ENCODE measurements around the gene MEF2C.
A peak's percentile ranks its signal among the peaks of the same experiment; 100 is the strongest.

MEF2C gene

DNA sequence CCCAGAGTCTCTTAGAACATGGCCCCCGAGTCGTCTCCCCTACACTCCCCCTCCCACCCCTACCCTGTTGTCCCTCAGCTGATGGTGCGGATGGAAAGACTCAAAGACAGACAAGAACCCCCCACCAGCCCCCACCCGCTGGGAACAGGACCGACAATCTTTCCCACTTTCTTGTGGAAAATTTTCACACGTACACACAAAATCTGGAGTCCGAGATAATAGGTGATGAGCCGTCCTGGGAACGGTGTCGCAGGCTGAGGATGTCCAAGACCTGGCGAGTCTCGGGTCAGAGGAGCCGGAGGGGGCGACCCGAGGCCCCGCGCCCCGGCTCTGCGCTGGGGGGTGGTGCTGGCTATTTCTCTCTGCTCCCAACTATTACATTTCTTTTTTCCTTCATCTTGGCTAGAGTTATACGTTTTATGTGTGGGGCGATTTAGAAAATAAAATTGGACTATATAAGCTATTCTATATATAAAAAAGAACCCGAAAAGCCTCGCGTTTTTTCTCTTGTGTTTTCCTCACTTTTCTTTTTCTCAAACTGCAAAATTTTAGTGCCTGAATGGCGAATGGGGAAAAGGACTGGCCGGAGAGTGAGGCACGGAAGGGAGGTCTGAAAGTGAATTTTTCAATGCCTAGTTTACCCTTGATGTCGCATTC is 188.8 kb downstream of the MEF2C start:
- DNase-seq (ENCODE audit: insufficient read length, low spot score) (no peak), FAIRE-seq (no peak)

DNA sequence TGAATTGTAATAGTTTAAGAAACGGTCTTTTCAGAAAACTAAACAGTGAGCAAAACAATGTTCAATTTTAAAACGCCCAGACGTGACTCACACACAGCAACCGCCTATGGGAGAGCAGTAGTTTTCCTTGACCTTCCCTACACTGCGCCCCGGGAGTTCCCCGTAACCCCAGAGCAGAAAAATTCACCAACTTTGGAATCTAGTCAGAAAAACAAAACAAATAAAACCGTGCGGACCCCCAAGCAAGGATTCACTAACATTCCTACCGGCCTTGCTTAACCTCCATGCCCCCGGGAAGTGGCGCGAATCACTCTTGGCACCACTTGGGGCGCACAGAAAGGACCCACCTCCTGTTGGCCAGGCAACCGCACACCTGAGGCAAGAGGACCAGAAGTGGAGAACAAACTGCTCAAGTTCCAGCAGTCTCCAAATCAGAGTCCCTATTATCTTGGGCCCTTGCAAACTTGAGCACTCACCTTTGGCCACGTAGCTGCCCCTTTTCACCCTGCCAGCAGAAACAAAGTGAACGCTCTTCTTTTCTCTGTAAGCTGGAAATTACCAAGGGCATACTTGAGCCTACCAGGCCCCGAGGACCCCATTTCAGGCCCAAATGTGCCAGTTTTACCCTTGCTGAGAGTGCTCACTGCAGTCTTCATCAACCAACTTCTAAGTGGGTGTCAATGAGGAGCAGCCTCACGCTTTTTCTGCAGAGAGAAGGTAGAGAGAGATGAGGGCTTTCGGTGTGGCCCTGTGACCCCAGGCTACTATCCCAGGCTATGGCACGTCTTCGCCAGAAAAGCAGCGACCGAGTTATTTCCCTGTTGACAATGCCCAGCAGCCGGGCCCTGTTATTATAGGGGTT is 189.7 kb downstream of the MEF2C start:
- FAIRE-seq (no peak), DNase-seq (ENCODE audit: insufficient read length, low spot score) (no peak)

DNA sequence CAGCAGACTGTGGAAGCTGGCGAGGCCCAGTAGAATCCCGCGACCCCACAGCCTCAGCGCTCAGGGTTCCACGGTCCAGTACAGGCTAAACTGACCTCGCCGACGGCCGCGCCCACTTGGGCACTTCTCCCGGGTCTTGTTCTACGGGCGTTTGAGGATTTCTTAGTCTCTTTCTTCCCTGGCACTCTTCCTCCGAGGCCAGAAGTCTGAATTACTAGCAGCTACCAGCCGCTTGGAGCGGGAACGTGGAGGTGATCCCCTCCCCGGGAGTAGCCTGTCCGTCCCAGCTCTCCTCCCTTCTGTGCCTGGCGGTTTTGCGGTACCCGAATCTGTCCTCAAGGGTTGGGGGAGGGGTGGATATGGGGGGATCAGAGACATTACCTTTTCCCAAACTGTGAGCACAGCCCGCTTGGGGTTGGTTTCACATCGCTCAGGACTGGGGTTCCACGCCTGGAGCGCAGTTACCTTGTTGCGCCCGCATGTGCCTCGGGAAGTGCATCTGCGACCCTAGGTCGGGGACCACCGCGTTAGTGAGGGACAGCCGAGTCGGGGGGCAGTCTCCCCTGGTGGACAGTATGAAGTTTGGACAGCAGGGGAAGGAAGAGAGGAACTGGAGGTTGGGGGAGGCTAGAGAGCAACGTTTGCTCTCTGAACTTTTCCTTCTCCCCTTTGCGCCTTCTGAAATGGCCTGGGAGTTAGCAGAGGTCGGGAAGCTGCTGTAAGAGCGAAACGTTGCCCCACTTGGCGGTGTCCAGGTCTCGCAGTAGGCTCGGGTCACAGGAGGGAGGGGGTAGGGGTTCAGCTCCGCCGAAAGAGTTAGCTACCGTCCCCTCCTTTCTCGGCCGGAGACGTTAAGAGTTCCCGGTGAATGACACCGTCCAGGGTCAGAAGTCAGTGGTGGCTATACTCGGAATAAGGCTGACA is 190.8 kb downstream of the MEF2C start:
- DNase-seq (ENCODE audit: insufficient read length, low spot score) (no peak), FAIRE-seq (no peak)

DNA sequence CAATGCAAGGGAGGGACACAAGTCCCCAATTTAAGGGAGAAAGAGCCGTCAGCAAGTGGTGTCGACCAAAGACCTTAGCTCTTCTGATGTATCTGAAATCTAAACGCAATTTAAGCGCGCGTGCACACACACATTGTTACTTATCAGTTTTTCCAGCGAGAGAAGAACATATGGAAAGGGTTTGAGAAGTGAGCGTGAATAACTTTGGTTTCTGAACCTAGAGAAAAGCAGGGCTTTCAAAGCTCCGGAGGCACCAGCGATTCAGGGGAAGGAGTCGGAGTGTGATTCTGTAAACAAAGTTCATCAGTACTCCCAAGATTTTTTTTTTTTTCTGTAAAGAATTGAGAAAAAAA is 191.8 kb downstream of the MEF2C start:
- FAIRE-seq (peak; percentile 18), DNase-seq (ENCODE audit: insufficient read length, low spot score) (no peak)

DNA sequence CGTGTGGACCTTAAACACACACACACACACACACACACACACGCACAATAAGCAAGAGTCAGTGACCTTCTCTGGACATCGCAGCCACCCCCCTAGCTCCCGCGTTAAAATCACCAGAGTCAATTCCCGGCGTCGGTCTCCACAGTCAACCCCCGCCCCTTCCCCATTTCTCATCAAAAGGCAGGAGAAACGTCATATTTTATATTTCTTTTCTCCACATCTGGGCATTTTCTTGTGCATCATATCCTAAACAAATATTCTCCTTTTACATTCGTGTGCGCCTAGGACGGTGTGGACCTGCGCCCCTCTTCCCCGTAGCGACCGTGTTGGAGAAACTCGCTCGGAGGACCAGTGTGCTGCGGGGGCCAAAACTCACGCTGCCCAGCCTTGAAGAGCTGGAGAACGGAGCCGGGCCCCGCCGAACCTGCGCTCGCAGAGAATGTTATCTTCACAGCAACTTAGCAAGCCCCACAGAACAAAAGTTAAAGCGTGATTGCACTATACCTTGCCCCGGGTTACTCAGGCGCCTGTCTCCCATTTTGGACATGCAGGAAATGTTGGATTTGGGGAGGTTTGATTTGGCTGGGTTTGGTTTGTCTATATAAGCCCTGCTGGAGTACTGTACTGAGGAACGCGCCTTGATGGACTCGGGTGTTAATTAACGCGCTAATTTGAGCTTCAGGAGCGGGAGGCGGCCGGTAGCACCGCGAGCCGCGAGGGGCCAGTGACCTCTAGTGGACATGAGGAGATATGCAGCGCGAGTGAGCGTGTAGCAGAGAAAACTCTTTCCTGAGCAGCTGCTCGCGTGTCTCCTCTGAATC is 192.4 kb downstream of the MEF2C start:
- peak; percentile 87 for FAIRE-seq

DNA sequence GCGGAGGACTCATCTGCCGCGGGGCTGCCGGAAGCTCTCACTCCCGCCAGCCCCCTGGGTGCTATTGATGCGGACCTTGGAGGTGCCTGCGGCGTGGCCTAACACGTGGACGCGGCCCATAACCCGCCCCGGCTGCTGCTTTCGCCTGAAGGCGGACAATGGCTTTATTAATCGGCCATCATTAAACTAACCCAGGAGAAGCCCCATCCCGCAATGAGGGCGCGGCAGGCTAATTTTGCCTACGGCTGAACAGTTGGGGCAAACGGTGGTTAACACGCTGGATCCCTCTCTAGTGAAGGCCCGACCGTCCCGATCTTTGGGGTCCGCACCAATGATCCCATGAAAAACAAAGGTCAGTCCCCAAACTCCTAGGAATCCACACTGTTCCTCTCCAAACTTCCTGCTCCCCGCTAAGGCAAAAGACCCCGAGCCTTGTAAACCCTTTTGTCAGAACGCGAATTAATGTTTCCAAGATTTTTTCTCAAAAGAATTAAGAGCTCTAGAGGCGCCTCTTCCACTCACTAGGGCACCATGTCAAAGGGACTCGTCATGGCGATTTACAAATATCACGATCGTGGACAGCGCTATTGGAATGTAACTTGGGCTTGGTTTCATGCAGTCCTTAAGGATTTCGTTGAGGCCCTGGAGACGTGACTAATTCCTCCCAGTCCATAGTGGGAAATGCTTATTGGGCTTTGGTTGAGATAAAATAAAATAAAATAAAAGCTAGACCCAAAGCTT is 193.1 kb downstream of the MEF2C start:
- no peak for FAIRE-seq
- no peak for DNase-seq (ENCODE audit: insufficient read length, low spot score)

More for the DNA sequence above, 192.4 kb downstream of the MEF2C start:
- peak; percentile 62 for DNase-seq (ENCODE audit: insufficient read length, low spot score)

DNA sequence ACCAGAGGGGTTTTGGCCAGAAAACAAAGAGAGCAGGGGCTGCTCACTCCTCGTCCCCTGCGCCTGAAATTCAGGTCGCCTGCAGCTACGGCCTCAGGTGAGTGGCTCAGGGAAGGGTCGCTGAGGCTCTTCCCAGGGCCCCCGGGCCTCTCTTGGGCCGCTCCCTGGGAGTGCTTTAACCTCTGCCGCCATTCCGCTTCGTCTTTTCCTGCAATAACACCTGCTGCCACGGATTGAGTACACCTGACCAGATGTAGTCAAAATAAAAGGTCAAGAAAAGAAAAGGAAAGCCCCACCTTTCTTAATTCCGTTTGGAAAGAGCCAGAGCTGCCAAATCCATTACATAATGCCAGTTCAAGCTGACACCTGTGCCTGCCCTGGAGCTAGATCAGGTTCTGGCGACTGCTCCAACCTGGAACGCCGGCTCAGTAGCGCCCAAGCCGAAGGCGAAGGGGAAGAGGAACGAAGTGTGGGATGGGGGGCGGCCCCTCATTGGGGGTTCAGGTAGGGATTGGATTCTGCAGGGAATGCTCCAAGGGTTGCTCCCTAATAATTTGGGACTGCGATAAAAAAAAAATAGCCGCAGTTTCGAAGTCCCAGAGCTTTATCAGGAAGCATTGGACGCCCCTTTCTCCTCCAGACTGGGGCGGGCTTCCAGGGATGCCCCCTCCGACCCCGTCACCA is 193.9 kb downstream of the MEF2C start:
- no peak for FAIRE-seq
- no peak for DNase-seq (ENCODE audit: insufficient read length, low spot score)

DNA sequence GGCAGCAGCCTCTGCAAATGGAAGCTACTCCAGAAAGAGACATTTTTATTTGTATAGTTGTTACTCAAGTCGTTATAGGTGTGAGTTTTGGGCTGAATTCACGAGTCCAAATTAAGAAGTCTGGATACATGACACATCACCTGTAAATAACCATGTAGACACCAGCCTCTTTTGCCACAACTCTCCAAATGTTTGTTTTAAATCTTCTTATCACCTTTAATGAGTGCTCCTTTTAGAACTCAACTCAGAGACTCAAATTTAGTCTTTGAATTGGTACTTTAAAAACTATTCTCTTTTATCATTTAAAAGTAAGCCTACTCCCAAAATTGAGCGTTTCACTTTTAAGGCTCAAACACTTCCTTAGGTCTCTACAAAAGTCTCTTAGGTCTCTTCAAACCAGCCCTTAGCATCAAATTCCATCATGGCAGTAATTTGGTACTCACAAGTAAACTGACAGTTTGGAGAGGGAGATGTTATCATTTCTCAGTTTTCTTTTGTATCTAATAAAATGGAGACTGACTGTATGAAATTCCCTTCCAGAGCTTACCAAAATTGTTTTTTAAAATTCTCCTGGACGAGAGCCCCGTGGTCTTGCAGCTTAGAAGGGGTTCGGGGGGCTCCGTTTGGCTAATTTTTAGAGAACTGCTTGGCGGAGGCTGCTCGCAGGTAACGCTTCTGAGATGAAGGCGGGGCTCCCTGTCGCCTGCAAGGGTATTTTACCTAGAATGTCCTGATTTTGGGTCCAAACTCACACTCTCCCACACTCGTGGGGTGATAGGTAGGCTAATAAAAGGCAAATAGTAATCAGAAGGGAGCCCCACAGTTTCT is 194.6 kb downstream of the MEF2C start:
- FAIRE-seq (no peak), DNase-seq (ENCODE audit: insufficient read length, low spot score) (no peak)

DNA sequence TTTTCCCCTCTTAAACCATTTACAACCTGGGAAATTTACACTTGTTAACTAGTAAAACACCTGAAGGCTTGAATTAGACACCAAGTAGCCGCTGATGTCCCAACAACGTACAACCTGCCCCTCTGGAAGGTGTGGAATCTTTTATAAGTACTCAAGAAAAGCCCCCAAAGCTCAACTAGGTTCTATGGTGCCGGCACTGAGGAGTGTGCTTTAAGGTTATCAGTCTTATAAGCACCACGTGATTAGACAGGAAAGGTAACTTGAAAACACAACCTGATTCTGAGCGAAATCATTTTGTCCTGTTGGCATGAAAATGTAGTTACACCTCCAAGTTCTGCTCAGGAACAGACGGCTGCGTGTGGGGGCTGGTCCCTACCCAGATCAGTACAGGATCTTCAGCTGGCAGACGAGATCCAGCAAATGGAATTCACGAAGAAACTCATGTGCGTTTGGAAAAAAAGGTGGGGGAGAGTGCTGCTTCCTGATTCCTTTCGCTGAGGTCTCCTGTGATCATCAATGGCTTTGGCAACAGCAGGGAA is 195.5 kb downstream of the MEF2C start:
- no peak for FAIRE-seq
- DNase-seq (ENCODE audit: insufficient read length, low spot score), result no peak

DNA sequence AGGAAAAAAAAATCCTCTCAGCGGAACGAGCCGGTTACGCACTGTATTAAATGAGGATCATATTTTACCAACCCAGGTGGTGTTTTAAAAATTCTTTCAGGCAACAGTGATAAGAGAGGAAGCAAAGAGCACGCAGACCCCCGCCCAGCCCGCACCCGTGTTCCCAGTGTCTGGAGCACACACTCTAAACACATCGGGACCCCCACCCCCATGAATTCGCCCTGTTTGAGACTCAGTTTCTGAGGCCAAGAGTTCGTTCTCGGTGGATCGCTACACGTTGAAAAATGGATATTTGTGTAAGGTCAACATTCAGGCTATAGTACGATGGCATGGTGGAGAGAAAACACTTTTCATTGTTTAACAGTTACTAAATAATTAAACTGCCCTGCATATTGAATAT is 196.3 kb downstream of the MEF2C start:
- DNase-seq (ENCODE audit: insufficient read length, low spot score) (no peak), FAIRE-seq (no peak)

DNA sequence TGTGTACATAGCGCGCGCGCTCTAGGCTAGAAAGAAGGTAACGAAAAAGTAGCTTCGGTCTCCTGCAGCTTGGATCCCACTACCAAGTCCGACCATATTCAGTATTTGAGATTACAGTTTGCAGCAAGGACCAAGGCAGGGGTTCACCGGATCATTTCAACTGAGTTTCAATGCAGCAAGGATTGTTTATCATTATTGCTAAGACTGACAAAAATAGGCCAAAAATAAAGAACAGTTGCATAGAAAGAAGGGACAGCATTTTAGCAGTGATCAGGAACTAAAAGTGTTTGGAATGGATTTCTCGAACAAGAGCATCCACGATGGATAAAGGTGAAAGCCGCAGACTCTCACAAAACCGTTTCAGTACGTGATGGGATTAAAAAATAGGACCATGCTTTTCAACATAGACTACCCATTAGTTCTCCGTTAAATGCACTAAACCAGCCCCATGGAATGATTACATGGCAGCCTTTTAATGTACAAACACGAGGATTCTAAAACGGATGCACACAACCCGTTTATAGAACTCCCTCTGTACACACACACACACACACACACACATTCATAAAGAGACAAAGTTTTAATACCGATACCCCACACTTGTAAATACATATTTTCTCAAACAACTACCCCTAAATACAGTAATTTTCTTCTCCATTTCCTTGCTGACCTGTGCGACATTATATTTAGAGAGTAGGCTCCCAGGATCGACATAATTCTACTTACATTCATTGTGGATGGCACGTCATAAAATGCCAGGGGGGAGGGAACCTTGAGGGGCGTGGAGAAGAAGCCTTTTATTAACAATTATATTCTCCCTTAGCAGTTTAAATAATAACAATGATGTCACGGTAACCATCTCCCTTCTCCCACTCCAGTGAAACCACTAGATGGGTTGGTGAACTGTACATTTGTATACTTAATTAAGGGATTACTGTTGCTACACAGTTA is 197.1 kb downstream of the MEF2C start:
- FAIRE-seq, result no peak
- no peak for DNase-seq (ENCODE audit: insufficient read length, low spot score)

DNA sequence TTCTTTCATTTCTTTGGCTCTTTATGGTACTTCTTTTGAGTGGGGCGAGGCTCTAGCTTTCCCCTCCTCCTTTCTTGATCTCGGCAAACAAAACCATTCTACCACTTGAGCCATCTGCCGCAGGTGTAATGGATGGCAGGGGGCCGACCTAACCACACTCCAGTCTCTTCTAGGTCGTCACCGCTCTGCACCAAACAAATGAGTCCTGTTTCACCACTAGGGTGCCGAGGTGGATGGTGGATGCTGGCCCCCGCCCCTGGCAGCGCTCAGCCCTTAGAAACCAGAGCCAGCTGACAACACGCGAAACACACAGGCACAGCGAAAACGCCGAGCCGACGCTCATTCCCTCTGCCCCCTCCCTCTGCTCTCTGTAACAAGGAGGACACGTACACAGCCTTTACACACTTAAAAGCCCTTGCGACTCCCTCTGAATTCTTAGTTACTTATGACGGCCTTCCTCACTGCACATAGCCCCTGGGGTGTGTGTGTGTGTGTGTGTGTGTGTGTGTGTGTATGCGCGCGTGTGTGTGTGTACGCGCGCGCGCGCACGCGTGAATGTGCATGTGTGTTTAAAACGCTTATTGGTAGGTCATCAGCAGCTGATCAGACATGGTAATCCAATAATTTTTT is 199.4 kb downstream of the MEF2C start:
- no peak for FAIRE-seq

DNA sequence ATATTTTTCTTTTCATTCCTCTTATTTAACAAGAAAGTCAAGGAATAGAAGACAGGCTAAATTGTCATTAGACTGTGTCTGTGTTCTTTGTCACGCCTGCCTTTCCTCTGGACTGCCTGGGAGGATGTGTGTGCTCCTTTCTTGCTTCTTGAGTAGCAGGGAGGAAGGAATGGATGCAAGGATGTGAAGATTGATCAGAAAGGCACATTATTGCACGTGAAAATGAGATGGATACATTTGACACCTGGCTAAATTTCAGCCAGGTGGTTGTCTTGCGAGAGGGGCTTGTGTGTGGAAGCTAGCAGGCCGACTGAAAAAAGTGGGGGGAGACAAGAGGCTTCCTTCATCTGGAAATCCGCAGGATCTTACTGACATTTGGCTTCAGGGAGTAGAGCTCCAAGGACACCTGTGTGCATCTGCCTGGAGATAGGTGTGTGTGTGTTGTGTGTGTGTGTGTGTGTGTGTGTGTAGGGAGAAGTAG is 200.1 kb downstream of the MEF2C start:
- FAIRE-seq (no peak), DNase-seq (ENCODE audit: insufficient read length, low spot score) (no peak)

More for the DNA sequence above, 199.4 kb downstream of the MEF2C start:
- no peak for DNase-seq (ENCODE audit: insufficient read length, low spot score)

DNA sequence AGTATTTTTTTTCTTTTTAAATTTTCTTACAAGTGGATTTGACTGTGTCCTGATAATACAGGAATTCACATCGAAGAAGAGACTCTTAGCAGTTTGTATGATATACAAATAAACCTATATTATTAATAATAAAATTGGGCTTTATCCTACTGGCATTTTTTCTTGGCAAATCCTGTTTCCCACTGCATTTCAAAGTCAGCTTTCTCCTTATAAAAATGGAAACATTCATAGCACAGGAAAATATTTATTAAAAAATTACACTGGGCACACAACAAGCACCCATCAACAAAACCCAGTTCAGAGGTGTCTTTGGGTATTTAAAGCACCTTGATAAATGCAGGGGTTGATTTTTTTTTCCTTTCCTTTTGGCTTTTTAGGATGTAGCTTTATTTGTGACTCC is 200.9 kb downstream of the MEF2C start:
- DNase-seq (ENCODE audit: insufficient read length, low spot score), result no peak
- FAIRE-seq, result no peak

DNA sequence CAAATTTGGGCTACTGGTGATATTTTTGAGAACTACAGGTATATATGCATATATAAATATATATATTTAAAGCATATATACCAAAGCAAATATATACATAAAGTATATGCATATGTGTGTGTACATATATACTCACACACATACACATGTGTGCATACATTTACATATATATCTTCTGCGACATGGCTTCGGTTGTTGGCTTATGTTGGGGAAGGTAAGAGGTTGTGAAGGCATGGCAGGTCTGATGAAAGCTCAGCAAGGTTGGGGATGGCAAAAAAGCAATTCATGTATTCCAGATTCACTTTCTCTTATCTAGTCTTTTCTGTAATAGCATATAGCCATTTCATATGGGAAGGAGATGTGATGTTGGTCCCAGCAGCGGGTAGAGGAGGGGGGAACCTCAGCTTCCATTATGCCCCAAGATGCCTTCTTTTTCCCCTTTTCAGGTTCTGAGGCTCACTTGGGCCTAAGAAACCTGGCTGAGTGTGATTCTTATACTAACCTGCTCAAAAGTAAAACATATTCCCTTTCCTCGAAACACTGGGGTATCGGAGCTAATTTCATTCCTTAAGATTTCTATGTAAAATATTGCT is 201.7 kb downstream of the MEF2C start:
- no peak for DNase-seq (ENCODE audit: insufficient read length, low spot score)
- no peak for FAIRE-seq
